Renal cortical epithelial cell (primary cell): ENCODE data around the gene TRIP11. TPM values are rescaled to one million over a fixed set of nuclear protein-coding genes. Genes with fewer than 3 reads are reported as not detected.

Experiments used
- DNase-seq: peaks from one replicate; pipeline ENCODE4 v3.0.0-alpha.2; 2011; ENCODE audit warnings: low read depth
- total RNA-seq: library from RNA; depleted of rRNA; stranded (reverse); fragments of >200 nt; gene quantifications from 2 replicates; pipeline ENCODE4 v1.2.3, GENCODE V29; 2014

Gene TRIP11
- total RNA-seq, 1 donor from 2014 or later: 68.6 TPM

DNA sequence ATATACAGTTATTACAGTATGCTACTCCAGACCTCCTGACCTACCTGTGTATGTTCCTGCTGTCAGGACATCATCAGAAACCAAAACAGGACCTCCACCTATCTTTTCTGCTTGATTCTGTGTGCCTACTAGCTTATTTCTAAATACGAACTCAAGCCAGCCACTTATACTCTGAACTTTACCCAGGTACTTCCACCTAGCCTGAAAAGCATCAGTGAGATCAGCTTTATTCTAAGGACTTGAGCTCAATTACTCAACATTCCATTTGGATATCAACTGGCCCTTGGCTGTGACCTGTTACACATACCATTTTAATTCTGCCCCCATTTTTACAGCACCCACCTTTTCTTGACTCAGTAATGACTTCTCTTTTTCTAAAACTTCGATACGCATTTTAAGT lies 29.2 kb downstream of the TRIP11 start:
- DNase-seq: no peak

DNA sequence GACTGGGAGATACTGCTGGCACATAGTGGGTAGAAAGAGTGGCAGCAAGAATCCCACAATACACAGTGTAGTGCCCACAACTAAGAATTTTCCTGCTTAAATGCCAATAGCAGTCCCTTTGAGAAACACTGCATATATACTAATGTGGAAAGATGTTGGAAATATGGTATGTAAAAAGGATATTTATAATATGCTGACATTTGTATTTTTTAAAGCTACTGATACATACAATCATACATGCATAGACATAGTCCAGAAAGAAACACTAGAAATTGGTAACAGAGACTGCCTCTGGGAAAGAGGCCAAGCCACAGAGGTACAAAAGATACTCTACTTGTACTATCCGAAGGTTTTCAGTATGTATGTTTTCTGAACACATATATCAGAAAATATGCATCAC lies 30.3 kb downstream of the TRIP11 start:
- no peak for DNase-seq

DNA sequence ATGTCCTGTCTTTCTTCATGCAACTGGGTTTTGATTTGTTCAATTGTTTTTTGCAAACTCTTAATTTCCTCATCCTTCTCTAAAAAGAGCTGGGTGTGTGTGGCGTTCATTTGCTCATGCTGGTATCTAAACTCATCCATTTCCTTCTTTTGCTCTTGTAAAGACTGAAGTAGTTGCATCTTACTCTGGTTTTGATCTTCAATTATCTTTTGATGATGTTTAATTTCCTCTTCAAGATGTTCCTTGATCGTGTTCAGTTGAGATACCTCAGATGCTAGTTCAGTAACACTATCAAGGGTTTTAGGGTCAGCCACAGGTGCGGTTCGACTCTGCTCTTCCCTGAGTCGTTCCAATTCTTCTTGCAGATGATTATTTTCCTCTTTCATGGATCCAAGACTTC lies 34.8 kb downstream of the TRIP11 start:
- no peak for DNase-seq

DNA sequence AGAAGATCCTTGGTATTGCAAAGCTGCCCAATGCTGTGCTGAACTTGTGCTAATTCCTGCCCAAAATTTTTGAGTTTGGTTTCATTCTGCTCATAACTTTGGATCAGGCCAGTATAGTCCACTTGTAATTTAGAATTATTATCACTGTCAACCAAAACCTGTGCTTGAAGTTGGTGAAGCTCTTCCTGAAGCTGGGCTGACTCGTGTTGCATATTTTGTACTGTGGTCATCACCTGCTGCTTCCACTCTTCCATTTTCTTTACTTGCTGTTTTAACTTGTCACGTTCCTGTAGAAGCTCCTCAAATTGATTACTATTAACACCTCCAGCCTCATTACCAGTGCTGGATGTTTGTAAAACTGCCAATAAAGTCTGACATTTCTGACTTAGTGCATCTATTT lies 35.8 kb downstream of the TRIP11 start:
- DNase-seq: no peak

DNA sequence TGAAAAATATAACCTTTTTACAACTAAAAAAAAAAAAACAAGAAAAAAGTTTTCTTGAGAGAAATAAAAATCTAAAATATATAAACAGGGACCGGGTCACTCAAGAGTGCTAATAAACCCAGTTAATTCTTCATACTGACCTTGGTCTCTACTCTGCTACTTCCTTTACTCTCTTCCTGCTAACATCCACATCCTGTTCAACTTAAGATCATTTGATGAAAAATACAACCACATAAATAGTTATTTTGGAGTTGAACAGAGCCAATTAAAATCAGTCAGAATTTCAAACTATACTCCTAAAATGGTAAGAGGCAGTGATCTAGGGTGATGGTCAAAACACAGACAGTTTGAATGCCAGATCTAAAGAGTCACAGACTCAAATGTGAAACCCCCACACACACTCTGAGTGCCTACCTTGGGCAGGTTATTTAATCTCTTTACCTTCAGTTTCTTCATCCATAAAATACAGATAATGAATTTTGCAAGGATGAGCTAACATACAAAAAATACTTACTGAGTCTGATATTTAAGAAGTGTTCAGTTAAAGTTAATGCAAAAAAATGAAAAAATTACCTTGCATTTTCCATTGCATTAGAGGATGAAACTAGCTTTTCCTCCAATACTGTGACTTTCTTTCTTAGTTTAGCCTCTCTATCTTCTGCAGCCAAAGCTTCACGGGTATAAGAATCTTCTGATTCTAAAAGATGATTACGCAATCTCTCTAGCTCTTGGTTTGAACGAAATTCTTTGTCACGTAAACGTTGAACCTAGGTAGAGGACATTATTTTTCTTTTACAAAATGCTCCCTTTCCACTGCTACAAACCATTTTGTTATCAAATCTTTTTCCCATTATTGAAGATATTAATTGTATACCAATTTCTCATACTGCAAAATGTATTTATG lies 40.9 kb downstream of the TRIP11 start:
- no peak for DNase-seq

DNA sequence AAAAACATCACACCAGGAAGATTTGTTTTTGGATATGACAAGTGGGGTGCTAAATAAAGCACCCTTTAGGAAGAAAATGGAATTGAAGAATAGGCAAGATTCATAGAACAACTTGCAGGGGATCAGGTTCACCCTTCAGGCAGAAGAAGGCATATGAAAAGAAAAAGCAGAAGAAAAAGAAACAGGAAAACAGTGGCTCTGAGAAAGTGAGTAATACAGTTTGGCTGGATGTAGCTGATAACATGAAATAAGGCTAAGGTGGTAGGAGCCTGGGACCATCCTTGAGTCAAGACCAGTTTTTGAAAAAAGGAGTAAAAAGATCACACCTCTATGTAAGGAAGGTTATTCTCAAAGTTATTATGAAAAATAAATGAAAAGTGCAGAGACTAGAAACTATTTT lies 42.4 kb downstream of the TRIP11 start:
- DNase-seq: peak; percentile 36

DNA sequence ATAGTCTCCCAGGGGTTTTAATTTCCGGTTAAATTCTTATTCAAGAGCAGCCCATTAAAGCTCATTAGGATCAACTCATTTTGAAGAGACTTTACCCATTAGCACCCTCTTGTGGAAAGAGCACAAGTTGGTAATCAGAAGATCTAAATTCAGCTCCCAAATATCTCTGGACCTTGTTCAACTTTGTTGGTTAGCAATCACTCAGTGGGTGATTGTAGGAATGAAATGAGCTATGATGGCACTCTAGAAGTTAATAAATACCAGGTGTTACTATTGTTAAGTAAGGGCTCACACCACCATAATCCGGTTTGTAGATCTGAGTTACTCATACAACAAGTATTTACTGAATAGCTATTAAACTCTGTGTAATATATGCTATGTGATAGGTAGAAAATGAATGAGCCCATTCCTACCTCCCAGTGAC lies 42.9 kb downstream of the TRIP11 start:
- peak; percentile 100 for DNase-seq

DNA sequence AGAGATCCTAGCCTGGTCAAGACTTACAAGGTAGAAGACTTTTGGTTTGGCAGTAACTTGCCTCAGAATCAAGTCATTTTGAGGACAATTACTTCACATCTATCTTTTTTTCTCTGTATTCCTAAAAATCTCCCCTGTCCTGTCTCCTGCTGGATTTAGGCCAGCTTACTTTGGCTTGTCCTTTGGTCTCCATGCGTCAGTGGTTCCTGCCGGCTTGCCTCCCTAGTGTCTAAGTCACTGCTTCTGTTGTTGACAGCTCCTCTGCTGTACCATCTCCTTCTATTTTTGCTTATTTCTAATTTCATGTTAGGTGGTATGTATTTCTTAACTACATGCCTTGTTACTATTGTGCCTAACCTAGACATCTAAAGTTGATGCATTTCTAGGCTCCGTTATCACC lies 52.7 kb downstream of the TRIP11 start:
- no peak for DNase-seq

DNA sequence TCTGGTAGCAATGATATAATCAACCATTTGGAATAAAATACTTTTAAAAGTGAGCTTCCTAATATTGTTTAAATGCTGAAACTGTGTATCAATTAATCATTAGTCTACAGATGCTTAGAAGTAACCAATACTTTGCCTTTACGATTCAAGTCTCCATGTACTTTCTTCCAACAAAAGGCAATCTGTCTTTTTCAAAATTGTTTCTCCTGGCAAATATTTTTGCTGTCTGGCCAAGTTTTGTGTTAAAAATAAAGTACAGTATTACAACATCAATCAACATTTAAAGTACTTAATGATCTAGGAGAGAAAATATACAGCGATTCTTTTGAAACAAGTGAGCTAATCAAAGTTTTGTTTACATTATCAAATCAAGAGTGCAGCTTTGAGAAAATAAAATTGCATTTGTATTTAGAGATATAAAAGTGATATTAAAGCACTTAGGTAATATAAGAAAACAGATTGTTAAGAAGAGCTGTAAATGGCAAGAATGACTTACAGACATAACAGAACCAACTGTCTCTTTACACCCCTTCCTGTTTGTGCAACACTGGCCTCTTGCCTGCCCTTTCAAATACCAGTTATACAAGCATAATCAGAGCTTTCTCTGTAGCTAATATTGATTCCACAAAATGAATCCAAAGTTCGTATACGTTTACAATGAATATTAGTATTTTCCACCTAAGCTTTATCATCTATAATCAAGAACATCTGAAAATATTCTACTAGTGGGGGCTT lies 54.2 kb downstream of the TRIP11 start:
- DNase-seq: no peak

DNA sequence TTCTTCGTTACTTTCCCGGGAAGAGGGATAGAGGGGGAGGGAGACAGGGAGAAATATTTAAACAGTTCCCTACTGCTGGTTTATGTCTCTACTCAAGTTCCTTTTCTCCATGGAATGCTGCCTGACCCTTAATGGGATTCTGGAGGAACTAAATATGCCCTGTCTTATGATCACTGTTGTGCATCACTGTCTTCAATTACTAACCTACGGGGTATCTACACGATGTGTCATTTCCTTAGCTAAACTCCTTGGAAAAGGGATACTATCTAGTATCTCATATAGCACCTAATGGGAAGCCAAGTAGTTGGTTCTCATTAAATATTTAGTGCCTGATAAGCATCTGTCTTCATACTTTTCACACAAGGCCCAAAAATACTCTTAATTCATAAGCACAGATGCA lies 54.9 kb downstream of the TRIP11 start:
- peak; percentile 73 for DNase-seq

DNA sequence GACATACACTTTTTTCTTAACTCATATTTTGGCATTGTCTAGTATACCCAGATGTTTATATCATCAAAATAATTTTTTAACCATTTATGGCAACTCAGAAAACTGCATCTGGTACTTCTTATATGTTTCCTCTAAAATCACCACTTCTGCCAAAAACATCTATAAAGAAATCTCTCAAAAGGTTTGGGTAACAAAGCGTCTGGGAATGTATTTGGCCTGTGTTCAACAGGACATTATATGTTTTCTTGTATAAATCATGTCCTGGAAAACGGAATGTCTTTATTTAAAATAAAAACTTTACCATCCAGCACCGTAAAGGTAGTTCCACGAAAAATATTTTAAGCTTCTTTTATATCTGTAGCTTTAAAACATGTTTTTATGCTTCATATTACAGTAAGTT lies 56.3 kb downstream of the TRIP11 start:
- DNase-seq: no peak

DNA sequence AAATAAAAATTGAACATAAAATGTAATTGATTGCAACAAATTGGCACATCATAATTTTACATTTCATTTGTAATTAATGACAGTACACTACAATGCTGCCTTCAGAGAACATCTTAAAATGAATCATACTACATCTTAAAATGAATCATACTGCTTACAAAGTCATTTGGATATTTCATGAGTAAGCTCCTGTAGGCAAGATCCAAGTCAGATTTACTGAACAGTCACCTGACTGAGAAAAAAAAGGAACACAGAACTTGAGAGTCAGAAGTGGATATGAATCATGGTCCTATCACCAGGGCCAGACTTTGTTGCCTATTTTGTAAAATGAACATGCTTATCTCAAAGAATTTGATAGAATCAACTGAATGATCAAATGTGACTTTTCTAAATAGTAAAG lies 59.7 kb downstream of the TRIP11 start:
- DNase-seq: peak; percentile 97

DNA sequence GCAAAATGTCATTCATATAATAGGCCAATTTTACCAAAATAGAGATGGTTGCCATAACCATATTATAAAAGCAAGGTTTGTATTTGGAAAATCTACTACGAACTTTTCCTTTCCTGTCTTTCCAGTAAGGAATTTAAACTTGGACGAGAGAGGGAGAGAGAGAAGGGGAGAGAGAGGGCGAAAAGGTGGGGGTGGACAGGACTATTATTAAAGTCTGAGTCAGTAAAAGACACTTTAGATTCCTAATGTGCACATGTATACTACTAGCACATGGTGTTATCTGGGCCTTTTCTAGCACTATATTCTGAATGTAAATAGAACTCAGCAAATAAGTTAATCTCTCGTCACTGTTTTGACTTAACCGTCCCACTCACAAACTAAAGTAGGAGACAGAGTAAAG lies 62.0 kb downstream of the TRIP11 start:
- DNase-seq: no peak

DNA sequence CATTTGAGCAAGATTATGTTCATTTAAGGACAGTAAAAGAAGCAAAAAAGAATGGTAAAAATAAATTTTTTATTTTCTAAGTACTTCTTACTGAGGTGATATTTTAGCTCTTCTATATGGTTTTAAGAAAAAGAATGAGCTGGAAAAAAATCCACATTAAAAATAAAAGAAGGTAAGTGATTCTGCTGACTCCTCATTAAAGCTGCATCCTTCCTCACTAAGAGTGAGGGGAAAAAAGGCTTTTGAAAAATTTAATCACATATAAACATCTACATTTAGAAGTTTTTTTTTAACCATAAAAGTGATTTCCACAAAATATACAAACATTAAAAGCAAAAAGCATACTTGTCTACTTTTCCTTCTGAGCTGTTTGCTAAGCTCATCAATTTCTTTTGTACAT lies 64.1 kb downstream of the TRIP11 start:
- no peak for DNase-seq

DNA sequence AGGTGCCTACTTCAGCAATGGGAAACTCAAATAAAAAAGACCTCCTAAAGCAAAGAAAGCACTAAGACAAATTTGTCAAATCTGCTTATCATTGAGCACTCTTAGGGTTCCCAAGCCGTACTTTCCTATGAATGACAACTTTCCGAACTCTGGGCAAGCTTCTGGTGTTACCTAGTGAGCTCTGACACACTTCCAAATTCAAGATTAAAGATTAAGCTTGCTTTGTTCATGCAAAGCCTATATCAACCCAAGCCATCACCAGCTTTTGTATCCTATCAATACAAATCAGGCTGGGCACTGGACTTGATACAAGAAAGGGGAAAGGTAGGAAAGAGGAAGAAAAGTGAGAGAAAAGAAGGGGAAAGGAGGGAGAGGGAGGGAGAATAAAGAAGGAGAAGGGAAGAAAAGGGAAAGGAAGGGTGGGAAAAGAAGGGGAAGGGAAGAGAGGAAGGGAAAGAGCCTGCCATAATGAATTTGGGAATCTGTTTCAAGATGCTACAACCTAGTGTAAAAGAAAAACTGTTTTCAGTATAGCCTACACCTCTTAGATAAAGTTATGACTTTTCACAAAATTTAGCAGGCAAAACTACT lies 68.6 kb downstream of the TRIP11 start:
- DNase-seq: no peak

DNA sequence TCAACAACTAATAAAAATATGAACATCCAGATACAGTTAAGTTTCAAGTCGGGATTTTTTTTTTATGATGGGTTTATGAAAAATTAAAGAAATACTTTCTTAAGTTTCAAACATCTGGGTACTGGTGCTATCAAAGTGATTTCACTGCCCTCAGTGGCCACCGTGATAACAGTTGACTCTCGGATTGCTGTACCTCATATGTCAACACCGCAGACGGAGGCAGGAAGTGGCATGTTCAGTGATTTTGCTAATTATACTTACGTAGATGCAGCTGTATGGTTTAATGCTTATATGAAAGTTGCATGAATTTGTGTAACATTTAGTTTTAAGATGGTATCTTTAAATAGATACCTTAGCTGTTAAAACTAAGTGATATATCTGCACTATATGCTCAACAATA lies 71.6 kb downstream of the TRIP11 start:
- DNase-seq: no peak

DNA sequence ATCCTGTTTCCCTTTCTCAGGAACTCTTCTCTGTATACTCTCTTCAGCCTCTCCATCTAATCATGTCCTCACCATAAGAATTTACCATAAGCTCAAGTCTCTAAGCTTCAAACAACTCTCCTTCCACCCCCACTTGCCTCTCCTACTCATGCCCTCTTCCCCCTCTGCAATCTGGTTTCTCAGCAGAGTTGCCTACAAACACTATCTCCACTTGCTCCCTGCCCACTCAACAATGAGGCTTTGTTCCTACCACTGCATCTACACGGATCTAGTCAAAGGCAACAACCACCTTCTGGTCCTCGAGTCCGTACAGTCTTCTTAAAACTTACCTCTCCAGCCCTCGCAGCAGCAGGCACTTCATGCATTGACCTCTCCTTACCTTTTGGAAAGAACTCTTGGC lies 75.1 kb downstream of the TRIP11 start:
- DNase-seq: no peak

DNA sequence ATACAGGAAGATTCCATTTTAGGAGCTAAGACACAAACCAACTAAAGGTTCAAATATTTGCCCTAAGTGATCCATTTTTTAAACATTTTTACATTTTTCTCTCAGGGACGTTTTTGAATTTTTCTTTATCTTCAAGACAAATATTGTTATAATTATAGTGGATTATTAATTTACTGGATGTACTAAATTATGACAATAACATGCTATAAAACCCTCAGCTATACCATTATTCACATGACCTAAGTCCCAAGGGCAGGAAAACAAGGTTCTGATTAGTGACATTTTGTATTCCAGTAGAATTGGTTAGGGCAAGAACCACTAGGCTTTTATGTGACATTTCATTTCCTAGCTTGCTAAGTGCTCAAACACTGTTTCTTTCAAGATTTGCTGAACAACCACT lies 75.8 kb downstream of the TRIP11 start:
- no peak for DNase-seq

DNA sequence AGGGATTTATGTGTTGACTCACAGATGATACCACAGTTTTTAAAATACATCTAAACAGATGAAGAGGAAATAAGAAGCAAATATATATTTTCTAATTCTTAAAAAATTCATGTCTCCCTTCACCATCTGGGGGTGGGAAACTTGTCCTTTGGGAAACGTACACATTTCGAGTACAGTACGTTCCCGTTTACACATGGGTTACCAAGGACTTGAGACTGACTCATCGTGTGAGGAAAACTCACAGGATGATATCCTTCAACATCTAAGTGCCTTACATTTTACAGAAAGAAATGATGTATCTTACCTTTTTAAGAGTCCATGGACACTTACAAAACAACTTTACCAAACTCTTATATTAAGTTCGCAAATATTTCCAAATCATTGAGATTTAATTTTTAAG lies 76.4 kb downstream of the TRIP11 start:
- no peak for DNase-seq

DNA sequence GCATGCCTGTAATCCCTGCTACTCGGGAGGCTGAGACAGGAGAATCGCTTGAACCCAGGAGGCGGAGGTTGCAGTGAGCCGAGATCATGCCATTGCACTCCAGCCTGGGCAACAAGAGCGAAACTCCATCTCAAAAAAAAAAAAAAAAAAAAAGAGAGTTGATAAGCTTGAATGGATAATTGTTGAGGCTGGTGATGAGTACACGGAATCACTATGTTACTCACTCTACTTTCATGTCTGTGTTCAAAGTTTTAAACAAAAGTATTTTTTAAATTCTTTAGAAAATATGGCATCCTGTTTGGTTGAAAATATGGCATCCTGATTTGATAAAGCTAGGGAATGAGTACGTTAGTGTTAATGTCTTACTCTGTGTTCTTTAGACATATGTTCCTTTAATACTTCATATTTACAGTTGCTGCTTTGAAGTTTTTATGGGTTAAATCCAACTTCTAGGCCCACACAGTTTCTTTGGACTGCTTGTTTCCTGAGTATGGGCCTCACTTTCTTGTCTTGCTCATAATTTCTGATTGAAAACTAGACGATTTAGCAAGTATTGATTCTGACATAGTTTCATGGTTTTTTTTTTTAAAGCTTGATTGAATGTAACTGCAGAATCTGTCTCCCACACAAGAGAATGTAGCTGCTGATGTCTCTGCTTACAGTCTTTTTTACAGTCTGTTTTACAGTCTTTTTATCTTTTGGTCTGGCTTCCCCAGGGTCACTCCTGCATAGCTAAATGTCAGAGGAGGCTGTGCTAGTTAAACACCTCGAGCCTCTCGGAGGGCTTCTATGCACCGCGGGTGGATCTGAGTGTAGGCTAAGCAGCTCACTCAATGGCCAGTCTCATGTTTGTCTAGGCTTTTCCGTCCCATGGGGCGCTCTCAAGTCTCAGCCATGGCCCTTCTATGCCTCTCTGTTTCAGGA lies 78.3 kb downstream of the TRIP11 start:
- no peak for DNase-seq

DNA sequence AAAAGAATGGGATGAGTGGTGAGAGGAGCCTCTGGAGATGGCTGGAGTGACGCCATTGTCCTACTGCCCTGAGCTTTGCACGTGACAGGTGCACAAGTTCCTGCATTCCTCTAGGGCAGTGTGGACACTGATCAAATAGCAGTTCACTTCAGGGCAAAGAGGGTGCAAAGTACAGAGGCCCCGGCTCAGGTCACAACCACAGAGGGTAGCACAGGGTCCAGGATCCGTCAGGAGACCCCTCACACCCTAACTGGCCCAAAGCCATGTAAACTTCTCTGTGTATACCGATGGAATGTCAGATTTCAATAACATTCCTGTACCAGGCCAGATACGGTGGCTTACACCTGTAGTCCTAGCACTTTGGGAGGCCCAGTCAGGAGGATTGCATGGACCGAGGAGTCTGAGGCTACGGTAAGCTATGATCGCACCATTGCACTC lies 82.0 kb downstream of the TRIP11 start:
- DNase-seq: no peak

DNA sequence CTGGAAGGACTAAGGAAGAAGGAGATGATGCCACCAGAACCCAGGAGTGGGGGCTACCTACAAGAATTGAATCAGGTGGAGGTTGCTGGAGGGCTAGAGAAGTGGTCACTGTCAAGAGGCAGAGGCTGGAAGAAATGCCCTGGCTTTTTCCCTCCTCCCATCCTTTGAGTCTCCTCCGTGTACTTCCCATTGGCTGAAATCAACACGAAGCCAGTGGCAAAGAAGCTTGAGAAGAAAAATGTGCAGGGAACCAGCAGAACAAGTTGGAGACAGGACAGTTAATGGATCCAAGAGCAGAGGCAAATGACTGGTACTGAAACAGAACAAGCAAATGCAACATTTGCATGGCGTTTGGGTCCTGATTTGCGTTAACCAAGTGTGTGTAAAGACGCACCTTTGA lies 83.2 kb downstream of the TRIP11 start:
- DNase-seq: no peak
